HEK293 (cell line): ENCODE data around the gene SPATA16.

Experiments
- CTCF ChIA-PET: fragments of 350-600 bp; formaldehyde crosslinking; extraction: SDS; loops from one replicate; lab custom pipeline; 2021; ENCODE audit warnings: antibody characterized with exemption; lab: Yijun Ruan, JAX
- POLR2A ChIA-PET: fragments of 300-600 bp; formaldehyde crosslinking; extraction: SDS; loops from one replicate; lab custom pipeline; 2020; ENCODE audit warnings: antibody characterized with exemption, inconsistent platforms; lab: Yijun Ruan, JAX
- H3K27ac ChIP-seq: fragments of 200-500 bp; sonication (Bioruptor generic); 2 replicates; pipeline ENCODE4 v1.5.1; 2014; ENCODE audit warnings: low read depth, low read length, control low read depth, inconsistent platforms; ENCODE audit errors: extremely low read depth
- H3K36me3 ChIP-seq, 2 experiments: fragments of 200-500 bp in 1 of 2; sonication (Bioruptor generic) in 1 of 2; 1 replicate in 1 of 2; 2 replicates in 1 of 2; pipeline ENCODE4 v1.5.1; 2014 to 2017; ENCODE audit warnings: inconsistent platforms in 2 of 2, low read length in 2 of 2; ENCODE audit not compliant: control insufficient read depth in 2 of 2, insufficient read depth in 1 of 2
- H3K4me1 ChIP-seq: fragments of 200-500 bp; sonication (Bioruptor generic); 2 replicates; pipeline ENCODE4 v1.5.1; 2014; ENCODE audit warnings: mild to moderate bottlenecking, low read length, inconsistent platforms; ENCODE audit not compliant: control insufficient read depth, insufficient read depth
- H3K4me3 ChIP-seq: 2 replicates; pipeline ENCODE4 v1.5.1; 2011; ENCODE audit warnings: low read depth, mild to moderate bottlenecking, control low read depth, low read length, moderate library complexity
- H3K9me3 ChIP-seq: fragments of 200-500 bp; sonication (Bioruptor generic); 2 replicates; pipeline ENCODE4 v1.5.1; 2014; ENCODE audit warnings: low read depth, low read length, inconsistent platforms; ENCODE audit not compliant: control insufficient read depth, insufficient read depth
- GLIS1 ChIP-seq: fragments of 450-650 bp; formaldehyde crosslinking; IDR thresholded peaks from 2 replicates; pipeline ENCODE4 v1.5.1; 2016; ENCODE audit warnings: missing biosample characterization, missing genetic modification characterization
- OVOL3 ChIP-seq: fragments of 450-650 bp; formaldehyde crosslinking; IDR thresholded peaks from 2 replicates; pipeline ENCODE4 v1.5.1; 2016; ENCODE audit warnings: missing biosample characterization, missing genetic modification characterization
- SP3 ChIP-seq: fragments of 450-650 bp; formaldehyde crosslinking; IDR thresholded peaks from 2 replicates; pipeline ENCODE4 v1.5.1; 2016; ENCODE audit warnings: missing biosample characterization, missing genetic modification characterization
- TCF7L2 ChIP-seq: IDR thresholded peaks from 2 replicates; pipeline ENCODE4 v1.6.1; 2011; ENCODE audit warnings: low read depth, mild to moderate bottlenecking, inconsistent platforms, low read length, moderate library complexity, borderline replicate concordance
- ZBTB49 ChIP-seq: fragments of 450-650 bp; formaldehyde crosslinking; IDR thresholded peaks from 2 replicates; pipeline ENCODE4 v1.5.1; 2016; ENCODE audit warnings: missing biosample characterization, missing genetic modification characterization, low read depth
- ZBTB6 ChIP-seq: fragments of 450-650 bp; formaldehyde crosslinking; IDR thresholded peaks from 2 replicates; pipeline ENCODE4 v1.5.1; 2017; ENCODE audit warnings: missing biosample characterization, missing genetic modification characterization
- ZNF114 ChIP-seq: fragments of 450-650 bp; formaldehyde crosslinking; IDR thresholded peaks from 2 replicates; pipeline ENCODE4 v1.5.0; 2017; ENCODE audit warnings: missing biosample characterization, missing genetic modification characterization
- ZNF18 ChIP-seq: fragments of 450-650 bp; formaldehyde crosslinking; IDR thresholded peaks from 2 replicates; pipeline ENCODE4 v1.5.1; 2016; ENCODE audit warnings: missing biosample characterization, missing genetic modification characterization
- ZNF2 ChIP-seq: fragments of 450-650 bp; formaldehyde crosslinking; IDR thresholded peaks from 2 replicates; pipeline ENCODE4 v1.5.1; 2016; ENCODE audit warnings: missing biosample characterization, missing genetic modification characterization
- ZNF221 ChIP-seq: fragments of 450-650 bp; formaldehyde crosslinking; IDR thresholded peaks from 2 replicates; pipeline ENCODE4 v1.5.1; 2017; ENCODE audit warnings: missing biosample characterization, missing genetic modification characterization, borderline replicate concordance
- ZNF335 ChIP-seq: fragments of 450-650 bp; formaldehyde crosslinking; conservative IDR thresholded peaks from 2 replicates; pipeline ENCODE4 v1.5.1; 2016; ENCODE audit warnings: missing biosample characterization, missing genetic modification characterization
- ZNF426 ChIP-seq: fragments of 450-650 bp; formaldehyde crosslinking; IDR thresholded peaks from 2 replicates; pipeline ENCODE4 v1.5.1; 2017; ENCODE audit warnings: missing biosample characterization, missing genetic modification characterization, mild to moderate bottlenecking, inconsistent platforms, moderate library complexity
- ZNF560 ChIP-seq: fragments of 450-650 bp; formaldehyde crosslinking; IDR thresholded peaks from 2 replicates; pipeline ENCODE4 v1.5.1; 2017; ENCODE audit warnings: missing biosample characterization, missing genetic modification characterization, borderline replicate concordance
- ZNF677 ChIP-seq: fragments of 450-650 bp; IDR thresholded peaks from 2 replicates; pipeline ENCODE4 v1.5.0; 2018; ENCODE audit warnings: missing biosample characterization, mild to moderate bottlenecking, missing genetic modification characterization, moderate library complexity
- ZNF692 ChIP-seq: fragments of 450-650 bp; formaldehyde crosslinking; IDR thresholded peaks from 2 replicates; pipeline ENCODE4 v1.5.1; 2016; ENCODE audit warnings: missing biosample characterization, missing genetic modification characterization
- ZNF747 ChIP-seq: fragments of 450-650 bp; formaldehyde crosslinking; IDR thresholded peaks from 2 replicates; pipeline ENCODE4 v1.5.1; 2016; ENCODE audit warnings: missing biosample characterization, missing genetic modification characterization
- ZNF837 ChIP-seq: fragments of 450-650 bp; formaldehyde crosslinking; IDR thresholded peaks from 2 replicates; pipeline ENCODE4 v1.5.1; 2016; ENCODE audit warnings: missing biosample characterization, missing genetic modification characterization
- TF ChIP-seq, protein P1 (sequence below): fragments of 450-650 bp; formaldehyde crosslinking; IDR thresholded peaks from 2 replicates; pipeline ENCODE4; 2016; ENCODE audit warnings: missing biosample characterization, missing genetic modification characterization
- TF ChIP-seq, protein P2 (sequence below): fragments of 450-650 bp; formaldehyde crosslinking; IDR thresholded peaks from 2 replicates; pipeline ENCODE4 v1.5.1; 2016; ENCODE audit warnings: missing biosample characterization, missing genetic modification characterization
- TF ChIP-seq, protein P3 (sequence below): fragments of 450-650 bp; formaldehyde crosslinking; IDR thresholded peaks from 2 replicates; pipeline ENCODE4 v1.5.1; 2016; ENCODE audit warnings: missing biosample characterization, missing genetic modification characterization

Gene SPATA16

GRCh38 chr3:173096994-173097785 is 43.8 kb downstream of the SPATA16 start:
- Histone ChIP-seq H3K36me3 (no peaks in the 10 kb centered on the region), H3K27ac (no peak overlapping the region), H3K4me1 (no peaks in the 10 kb centered on the region), H3K4me3 (no peak overlapping the region), H3K9me3 (no peaks in the 10 kb centered on the region)
- TF ChIP-seq ZBTB6 (tag by site-specific recombination) (no peak), ZNF335 (tag by site-specific recombination) (no peak), ZNF2 (no peak), ZNF221 (tag by site-specific recombination) (no peak), ZBTB49 (tag by site-specific recombination) (no peak), ZNF747 (no peak), SP3 (tag by site-specific recombination) (no peak), ZNF114 (tag by site-specific recombination) (no peak), GLIS1 (tag by site-specific recombination) (no peak), ZNF426 (tag by site-specific recombination) (no peak), ZNF560 (tag by site-specific recombination) (no peak), OVOL3 (tag by site-specific recombination) (no peak), TCF7L2 (no peak), ZNF837 (tag by site-specific recombination) (no peak), ZNF18 (no peak), ZNF677 (no peak), ZNF692 (tag by site-specific recombination) (no peak)
- TF ChIP-seq, protein P1, sequence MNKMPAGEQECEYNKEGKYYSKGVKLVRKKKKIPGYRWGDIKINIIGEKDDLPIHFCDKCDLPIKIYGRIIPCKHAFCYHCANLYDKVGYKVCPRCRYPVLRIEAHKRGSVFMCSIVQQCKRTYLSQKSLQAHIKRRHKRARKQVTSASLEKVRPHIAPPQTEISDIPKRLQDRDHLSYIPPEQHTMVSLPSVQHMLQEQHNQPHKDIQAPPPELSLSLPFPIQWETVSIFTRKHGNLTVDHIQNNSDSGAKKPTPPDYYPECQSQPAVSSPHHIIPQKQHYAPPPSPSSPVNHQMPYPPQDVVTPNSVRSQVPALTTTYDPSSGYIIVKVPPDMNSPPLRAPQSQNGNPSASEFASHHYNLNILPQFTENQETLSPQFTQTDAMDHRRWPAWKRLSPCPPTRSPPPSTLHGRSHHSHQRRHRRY: no peak
- TF ChIP-seq, protein P2, sequence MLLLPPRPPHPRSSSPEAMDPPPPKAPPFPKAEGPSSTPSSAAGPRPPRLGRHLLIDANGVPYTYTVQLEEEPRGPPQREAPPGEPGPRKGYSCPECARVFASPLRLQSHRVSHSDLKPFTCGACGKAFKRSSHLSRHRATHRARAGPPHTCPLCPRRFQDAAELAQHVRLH (tag by site-specific recombination): no peak
- TF ChIP-seq, protein P3, sequence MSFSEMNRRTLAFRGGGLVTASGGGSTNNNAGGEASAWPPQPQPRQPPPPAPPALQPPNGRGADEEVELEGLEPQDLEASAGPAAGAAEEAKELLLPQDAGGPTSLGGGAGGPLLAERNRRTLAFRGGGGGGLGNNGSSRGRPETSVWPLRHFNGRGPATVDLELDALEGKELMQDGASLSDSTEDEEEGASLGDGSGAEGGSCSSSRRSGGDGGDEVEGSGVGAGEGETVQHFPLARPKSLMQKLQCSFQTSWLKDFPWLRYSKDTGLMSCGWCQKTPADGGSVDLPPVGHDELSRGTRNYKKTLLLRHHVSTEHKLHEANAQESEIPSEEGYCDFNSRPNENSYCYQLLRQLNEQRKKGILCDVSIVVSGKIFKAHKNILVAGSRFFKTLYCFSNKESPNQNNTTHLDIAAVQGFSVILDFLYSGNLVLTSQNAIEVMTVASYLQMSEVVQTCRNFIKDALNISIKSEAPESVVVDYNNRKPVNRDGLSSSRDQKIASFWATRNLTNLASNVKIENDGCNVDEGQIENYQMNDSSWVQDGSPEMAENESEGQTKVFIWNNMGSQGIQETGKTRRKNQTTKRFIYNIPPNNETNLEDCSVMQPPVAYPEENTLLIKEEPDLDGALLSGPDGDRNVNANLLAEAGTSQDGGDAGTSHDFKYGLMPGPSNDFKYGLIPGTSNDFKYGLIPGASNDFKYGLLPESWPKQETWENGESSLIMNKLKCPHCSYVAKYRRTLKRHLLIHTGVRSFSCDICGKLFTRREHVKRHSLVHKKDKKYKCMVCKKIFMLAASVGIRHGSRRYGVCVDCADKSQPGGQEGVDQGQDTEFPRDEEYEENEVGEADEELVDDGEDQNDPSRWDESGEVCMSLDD (tag by site-specific recombination): no peak
- CTCF ChIA-PET: no interaction called here
- POLR2A ChIA-PET: no interaction called here
